Measurements from ENCODE around the gene SIRPB1. TPM values are rescaled to one million over a fixed set of nuclear protein-coding genes. Genes with fewer than 3 reads are reported as not detected.
"Not testable (repeated sequence)": the region's sequence is repeated elsewhere in the genome, so short reads cannot be mapped to it uniquely, and the experiment has no call there.

The SIRPB1 gene
- total RNA-seq, 2 donors from 2014 or later: 0.82 to 1.0 TPM

- intact Hi-C loops (cut with DNase I): no loop called here
- DNase-seq: no peak
Observed at GRCh38 chr20:1588533-1589460, 31.0 kb downstream of the SIRPB1 start.

GRCh38 chr20:1587781-1588532 lies 31.9 kb downstream of the SIRPB1 start:
- no peaks in the 10 kb centered on the region for H3K4me1 ChIP-seq
- H3K4me3 ChIP-seq: no peak overlapping the region
- H3K36me3 ChIP-seq: no peaks in the 10 kb centered on the region
- H3K27me3 ChIP-seq: no peaks in the 10 kb centered on the region
- H3K27ac ChIP-seq: no peak overlapping the region
- no peak for TF ChIP-seq CTCF (IDR thresholded peaks at IDR 0.05)
- H3K9ac ChIP-seq (ENCODE audit: low read depth in 2 of 2, low read length in 2 of 2): no peak overlapping the region
- no peak for DNase-seq
- no peaks in the 10 kb centered on the region for H3K9me3 ChIP-seq
- intact Hi-C loops (cut with DNase I): no loop called here

More at GRCh38 chr20:1588533-1589460, 31.0 kb downstream of the SIRPB1 start:
- Histone ChIP-seq H3K36me3 (no peaks in the 10 kb centered on the region), H3K9ac (ENCODE audit: low read depth in 2 of 2, low read length in 2 of 2) (no peak overlapping the region), H3K4me1 (no peaks in the 10 kb centered on the region), H3K9me3 (no peaks in the 10 kb centered on the region), H3K27me3 (no peaks in the 10 kb centered on the region), H3K27ac (no peak overlapping the region), H3K4me3 (no peak overlapping the region)
- no peak for TF ChIP-seq CTCF (IDR thresholded peaks at IDR 0.05)

GRCh38 chr20:1579488-1579887 lies 40.3 kb downstream of the SIRPB1 start:
- Histone ChIP-seq H3K27me3 (no peaks in the 10 kb centered on the region), H3K4me1 (no peaks in the 10 kb centered on the region), H3K9ac (ENCODE audit: low read depth in 2 of 2, low read length in 2 of 2) (no peak overlapping the region), H3K27ac (no peak overlapping the region), H3K36me3 (no peaks in the 10 kb centered on the region), H3K9me3 (no peaks in the 10 kb centered on the region), H3K4me3 (no peak overlapping the region)
- TF ChIP-seq CTCF (IDR thresholded peaks at IDR 0.05): no peak
- no peak for DNase-seq
- intact Hi-C loops (cut with DNase I): no loop called here

GRCh38 chr20:1577906-1578305 lies 41.9 kb downstream of the SIRPB1 start:
- H3K9me3 ChIP-seq: no peaks in the 10 kb centered on the region
- H3K27ac ChIP-seq: no peak overlapping the region
- H3K4me1 ChIP-seq: no peaks in the 10 kb centered on the region
- no peak for TF ChIP-seq CTCF (IDR thresholded peaks at IDR 0.05)
- no peak overlapping the region for H3K9ac ChIP-seq (ENCODE audit: low read depth in 2 of 2, low read length in 2 of 2)
- no peaks in the 10 kb centered on the region for H3K27me3 ChIP-seq
- DNase-seq: no peak
- H3K4me3 ChIP-seq: no peak overlapping the region
- intact Hi-C loops (cut with DNase I): no loop called here
- no peaks in the 10 kb centered on the region for H3K36me3 ChIP-seq

- H3K4me3 ChIP-seq; H3K27ac ChIP-seq; H3K9ac ChIP-seq (ENCODE audit: low read depth in 2 of 2, low read length in 2 of 2); H3K27me3 ChIP-seq; intact Hi-C loops (cut with DNase I); H3K36me3 ChIP-seq; H3K4me1 ChIP-seq; DNase-seq; H3K9me3 ChIP-seq: not testable (repeated sequence)
Observed at GRCh38 chr20:1577313-1577712, 42.5 kb downstream of the SIRPB1 start.

Measured in colonic mucosa (tissue), 4 donors.